ENCODE measurements around the gene PPP1R14C. TPM values are rescaled to one million over a fixed set of nuclear protein-coding genes. Genes with fewer than 3 reads are reported as not detected.

The PPP1R14C gene
- total RNA-seq, 1 donor from 2014 or later, result 0.46 TPM

Other genes starting within 250 kb of the PPP1R14C start
- not detected in 2 replicates for gene RAET1E, start 244.9 kb upstream of the PPP1R14C start, total RNA-seq
- 0.55 and 0.73 TPM in 2 replicates for gene RAET1G, start 219.9 kb upstream of the PPP1R14C start, total RNA-seq
- 2.1 and 2.9 TPM in 2 replicates for gene ULBP2, start 201.0 kb upstream of the PPP1R14C start, total RNA-seq
- 10.7 and 11.5 TPM in 2 replicates for gene ULBP1, start 179.1 kb upstream of the PPP1R14C start, total RNA-seq
- not detected in 2 replicates for gene RAET1L, start 117.5 kb upstream of the PPP1R14C start, total RNA-seq
- 3.0 and 3.3 TPM in 2 replicates for gene ULBP3, start 73.9 kb upstream of the PPP1R14C start, total RNA-seq
- gene IYD, start 226.0 kb downstream of the PPP1R14C start, total RNA-seq, result not detected in 2 replicates